A172 (cell line): ENCODE measurements around the gene TULP3. TPM values are rescaled to one million over a fixed set of nuclear protein-coding genes. Genes with fewer than 3 reads are reported as not detected.

Experiments used
- DNase-seq: peaks from one replicate; pipeline ENCODE4 v3.0.0-alpha.2; 2015; ENCODE audit warnings: low spot score
- total RNA-seq: library from RNA; depleted of rRNA; stranded (reverse); fragments of >200 nt; shearing (Covaris generic); gene quantifications from 2 replicates; pipeline ENCODE4 v1.2.3, GENCODE V29; 2014

The TULP3 gene
- total RNA-seq, 1 experiment from 2014 or later = 20.3 TPM

- peak; percentile 62 for DNase-seq
Measured at GRCh38 chr12:2877047-2877952, 13.4 kb upstream of the TULP3 start, which contains the start of the genes FOXM1 and RHNO1. TSS of gene FOXM1 (minus strand) at chr12:2877174. CDS start at chr12:2874478, 2,696 bp downstream. TSS of gene RHNO1 (plus strand) at chr12:2877223. CDS start at chr12:2885367, 8,144 bp downstream.

- DNase-seq = no peak
Measured at GRCh38 chr12:2877953-2878732, 12.5 kb upstream of the TULP3 start.

DNA sequence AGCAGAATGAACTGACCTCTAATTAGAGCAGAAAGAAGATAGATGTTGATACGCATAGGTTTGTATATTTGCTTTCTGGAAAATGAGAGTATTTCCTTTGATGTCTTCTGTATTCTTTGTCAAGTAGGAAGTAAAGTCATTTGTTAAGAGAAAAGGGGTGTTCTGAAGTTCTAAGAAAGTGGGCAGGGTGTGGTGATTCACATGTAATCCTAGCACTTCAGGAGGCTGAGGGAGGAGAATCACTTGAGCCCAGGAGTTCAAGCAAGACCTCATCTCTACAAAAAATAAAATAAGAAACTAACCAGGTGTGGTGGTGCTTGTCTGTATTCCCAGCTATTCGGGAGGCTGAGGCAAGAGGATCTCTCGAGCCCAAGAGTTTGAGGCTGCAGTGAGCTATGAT is 10.8 kb upstream of the TULP3 start:
- DNase-seq = no peak

- no peak for DNase-seq
Measured at GRCh38 chr12:2884810-2885209, 5.9 kb upstream of the TULP3 start.

DNA sequence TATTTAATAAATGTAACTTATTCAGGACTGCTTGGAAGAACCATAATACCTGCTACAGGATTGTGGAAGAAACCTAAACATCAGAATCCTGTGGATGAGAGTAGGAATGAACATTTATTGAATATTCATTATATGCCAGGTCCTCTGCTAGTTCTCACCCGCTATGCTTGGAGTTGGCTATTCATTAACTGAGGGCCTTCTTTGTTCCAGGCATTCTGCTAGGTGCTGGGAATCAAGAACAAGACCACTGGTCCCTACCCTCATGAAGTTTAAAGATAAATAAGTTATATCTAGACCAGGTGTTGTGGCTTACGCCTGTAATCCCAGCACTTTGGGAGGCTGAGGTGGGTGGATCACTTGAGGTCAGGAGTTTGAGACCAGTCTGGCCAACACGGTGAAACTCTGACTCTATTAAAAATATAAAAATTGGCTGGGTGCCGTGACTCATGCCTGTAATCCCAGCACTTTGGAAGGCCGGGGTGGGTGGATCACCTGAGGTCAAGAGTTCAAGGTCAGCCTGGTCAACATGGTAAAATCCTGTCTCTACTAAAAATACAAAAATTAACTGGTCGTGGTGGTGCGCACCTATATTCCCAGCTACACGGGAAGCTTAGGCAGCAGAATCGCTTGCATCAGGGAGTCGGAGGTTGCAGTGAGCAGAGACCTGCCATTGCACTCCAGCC is 3.8 kb upstream of the TULP3 start:
- no peak for DNase-seq

- DNase-seq = no peak
Measured at GRCh38 chr12:2890001-2890387, 697 bp upstream of the TULP3 start.

DNA sequence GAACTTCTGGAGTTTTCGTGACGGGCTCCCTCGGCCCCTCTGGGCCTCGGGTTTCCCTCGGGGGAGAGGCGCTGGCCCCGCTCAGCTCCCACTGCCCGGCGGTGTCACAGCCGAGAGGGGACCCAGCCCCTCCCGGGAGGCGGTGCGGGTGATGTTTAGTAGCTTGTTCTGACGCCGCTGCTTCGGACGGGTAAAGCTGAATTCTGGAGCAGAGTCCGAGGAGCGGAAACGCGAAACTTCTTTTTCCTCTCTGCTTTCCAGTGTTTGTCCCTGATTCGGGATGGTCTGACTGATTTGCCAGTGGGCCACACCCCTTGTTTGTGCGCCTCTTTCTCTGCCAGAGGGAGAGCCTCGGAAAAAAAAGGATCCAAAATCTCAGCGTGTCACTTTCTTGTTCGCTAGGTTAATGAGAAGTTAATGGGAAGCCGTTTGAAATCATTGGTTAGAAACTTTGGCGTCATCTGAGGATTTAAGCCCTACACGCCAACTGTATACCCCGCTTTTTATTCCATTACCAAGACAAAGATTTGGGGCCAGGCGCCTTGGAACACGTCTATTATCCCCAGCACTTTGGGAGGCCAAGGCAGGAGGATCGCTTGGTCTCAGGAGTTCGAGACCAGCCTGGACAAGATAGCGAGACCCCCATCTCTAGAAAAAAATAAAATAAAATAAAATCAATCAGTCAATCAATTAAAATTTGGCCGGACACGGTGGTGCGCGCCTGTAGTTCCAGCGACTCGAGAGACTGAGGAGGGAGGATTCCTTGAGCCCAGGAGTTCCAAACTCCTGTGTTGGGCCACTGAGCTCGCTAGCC is 756 bp downstream of the TULP3 start:
- DNase-seq = peak; percentile 51

DNA sequence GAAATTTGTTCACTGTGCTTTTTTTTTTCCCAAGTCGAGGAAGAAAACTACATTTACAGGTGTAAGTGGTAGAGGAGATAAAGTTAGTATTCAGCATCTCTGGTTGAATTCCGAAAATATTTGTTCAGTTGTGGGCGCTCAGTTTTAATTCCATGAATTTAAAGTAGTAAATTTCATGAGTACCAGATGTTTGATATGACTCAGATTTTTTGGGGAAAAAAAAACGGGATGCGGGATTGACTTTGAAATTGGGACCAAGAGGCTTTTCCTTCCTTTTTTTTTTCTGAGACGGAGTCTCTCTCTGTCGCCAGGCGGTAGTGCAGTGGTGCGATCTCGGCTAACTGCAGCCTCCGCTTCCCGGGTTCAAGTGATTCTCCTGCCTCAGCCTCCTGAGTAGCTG is 1.6 kb downstream of the TULP3 start:
- no peak for DNase-seq

DNA sequence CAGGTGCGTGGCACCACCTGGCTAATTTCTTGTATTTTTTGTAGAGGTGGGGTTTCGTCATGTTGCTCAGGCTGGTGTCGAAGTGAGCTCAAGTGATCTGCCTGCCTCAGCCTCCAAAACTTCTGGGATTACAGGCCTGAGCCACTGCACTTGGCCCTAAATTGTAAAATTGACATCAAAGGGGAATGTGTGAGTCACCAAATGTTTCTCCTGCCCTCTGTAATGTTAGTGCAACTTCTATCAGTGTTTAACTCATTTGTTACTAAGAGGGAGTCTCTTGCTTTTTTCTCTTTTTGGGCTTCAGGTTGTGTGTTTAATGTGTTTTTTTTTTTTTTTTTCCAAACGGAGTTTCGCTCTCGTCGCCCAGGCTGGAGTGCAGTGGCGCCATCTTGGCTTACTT is 2.3 kb downstream of the TULP3 start:
- peak; percentile 43 for DNase-seq

DNA sequence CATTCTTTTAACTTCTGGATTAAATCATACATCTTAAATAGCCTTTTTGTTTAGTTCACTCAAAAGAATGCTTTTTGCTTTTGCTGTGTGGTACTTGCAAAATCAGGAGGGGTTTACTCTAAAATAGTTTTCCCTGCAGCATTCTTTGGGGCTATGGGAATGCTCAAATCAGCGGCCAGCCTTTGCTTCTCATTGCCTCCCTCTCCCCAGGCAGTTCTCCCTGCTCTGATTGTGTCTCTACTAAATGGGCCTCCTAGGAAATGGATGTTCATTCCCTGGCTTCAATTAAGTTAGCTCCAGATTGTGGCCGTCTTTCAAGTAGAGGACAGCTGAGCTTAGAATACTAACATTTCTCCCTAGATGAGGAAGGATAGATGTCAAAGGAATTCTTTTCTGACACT is 4.4 kb downstream of the TULP3 start:
- DNase-seq = no peak

DNA sequence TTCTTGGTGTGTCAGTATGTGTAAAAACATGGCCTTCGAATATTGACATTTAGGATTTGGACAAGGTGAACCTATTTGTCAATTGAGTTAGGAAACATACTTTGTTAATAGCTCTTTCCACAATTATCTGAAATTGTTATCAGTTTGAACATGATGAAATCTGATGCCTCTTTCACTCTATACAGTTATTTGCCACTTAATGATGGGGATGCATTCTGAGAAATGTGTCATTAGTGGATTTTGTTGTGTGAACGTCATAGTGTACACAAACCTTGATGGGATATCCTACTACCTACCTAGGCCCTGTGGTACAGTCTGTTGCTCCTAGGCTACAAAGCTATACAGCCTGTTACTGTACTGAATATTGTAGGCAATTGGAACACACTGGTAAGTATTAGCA is 4.8 kb downstream of the TULP3 start:
- no peak for DNase-seq

DNA sequence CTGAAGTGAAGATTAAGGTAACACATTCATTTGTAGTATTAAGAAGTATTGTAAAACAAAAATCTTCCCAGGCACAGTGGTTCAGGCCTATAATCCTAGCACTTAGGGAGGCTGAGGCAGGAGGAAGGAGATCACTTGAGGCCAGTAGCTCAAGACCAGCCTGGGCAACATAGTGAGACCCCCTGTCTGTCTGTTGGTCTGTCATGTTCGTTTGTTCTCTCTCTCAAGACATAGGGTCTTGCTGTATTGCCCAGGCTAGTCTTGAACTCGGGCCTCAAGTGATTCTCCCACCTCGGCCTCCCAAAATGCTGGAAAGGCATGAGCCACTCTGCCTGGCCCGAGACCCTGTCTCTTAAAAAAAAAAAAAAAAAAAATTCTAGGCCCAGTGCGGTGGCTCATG is 6.7 kb downstream of the TULP3 start:
- DNase-seq = no peak

DNA sequence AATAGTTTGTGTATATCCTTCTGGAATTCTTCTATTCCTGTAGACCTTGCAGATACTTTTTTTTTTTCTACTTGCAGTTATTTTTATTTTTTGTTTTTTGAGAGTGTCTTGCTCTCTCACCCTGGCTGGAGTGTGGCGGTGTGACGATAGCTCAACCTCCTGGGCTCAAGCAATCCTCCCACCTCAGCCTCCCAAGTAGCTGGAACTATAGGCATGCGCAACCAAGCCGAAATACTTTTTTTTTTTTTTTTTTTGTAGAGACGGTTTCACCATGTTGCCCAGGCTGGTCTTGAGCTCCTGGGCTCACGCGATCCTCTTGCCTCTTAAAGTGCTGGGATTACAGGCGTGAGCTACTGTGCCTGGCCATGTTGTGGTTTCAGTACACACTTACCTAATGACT is 10.0 kb downstream of the TULP3 start:
- no peak for DNase-seq

DNA sequence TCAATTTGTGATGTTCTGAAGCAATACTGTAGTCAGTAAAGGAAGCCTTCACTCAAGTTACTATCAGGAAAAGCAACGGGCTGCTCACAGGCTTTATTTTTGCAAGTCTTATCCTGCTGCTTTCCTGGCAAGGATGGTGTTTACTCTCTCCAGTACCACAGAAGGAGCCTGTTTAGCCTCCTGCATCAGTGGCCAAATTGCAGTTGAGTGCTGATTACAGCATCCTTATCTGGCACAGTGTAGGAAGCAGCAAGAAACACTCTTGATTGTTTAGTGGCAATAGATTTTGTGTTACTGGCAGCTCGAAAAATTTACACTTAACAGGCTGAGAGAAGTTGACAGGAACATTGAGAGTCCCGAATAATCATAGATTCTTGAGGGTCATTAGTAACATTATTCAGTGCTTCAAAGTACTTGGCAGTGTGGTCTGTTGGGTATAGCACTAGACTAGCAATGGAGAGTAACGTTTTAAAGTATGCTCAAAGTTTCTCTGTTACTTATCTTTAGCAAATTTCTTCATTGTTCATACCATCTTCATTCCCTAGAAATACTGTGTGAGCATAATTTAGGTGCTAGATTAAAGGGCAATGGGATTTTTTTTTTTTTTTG is 11.7 kb downstream of the TULP3 start:
- no peak for DNase-seq

GRCh38 chr12:2904260-2904659 is 13.6 kb downstream of the TULP3 start:
- no peak for DNase-seq

DNA sequence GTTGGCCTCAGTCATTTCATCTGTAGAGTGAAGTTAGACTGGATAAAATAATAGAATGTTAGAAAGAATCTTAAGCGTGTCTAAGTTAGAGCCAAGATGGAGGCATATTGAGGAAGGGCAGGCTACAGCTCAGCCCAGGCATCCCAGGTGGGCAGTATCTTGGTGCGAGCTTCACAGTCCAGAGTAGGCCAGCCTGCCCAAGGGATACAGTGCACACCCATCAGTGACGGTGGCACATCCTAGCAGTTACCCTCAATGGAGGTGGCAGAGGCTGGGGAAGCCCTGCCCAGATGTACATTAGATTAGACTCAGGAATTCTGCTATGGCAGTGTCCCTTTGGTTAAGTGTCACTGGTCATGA is 21.5 kb downstream of the TULP3 start:
- no peak for DNase-seq

DNA sequence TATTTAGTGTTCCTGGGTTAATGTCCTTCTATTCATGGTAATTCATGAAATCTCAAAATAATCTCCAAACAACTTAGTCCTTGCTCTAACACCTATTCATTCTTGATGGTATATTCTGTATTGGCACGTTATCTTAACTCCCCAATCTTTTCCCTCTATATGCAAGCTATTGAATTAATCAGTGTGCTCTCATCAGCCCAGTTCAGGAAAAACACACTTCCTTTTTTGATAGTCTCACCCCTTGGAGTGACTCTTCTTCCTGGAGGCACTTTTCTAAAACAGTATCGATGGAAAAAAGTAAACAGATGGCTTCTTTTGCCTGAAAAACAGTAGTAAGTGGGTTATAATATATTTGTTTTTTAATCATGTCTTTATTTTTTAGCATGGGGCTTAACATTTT is 28.6 kb downstream of the TULP3 start:
- DNase-seq = no peak

- peak; percentile 23 for DNase-seq
Measured at GRCh38 chr12:2922329-2922728, 31.6 kb downstream of the TULP3 start.

GRCh38 chr12:2923057-2923456 is 32.4 kb downstream of the TULP3 start:
- no peak for DNase-seq

DNA sequence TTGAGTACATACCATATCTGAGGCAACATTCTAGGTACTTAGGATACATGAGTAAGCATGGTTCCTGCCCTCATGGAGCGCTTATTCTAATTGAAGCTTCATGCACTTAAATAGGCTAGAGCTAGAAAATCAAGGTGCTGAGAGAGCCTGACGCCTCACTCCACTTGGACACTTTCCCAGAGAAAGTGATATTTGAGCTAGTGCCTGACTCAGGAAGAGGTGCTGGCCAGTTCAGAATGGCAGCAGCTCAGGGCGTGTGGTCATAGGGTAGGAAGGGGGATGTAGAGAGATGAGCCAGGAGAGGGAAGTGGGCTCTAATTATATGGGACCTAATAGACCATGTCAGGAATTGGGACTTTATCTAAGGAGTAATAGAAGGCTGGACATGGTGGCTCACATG is 33.3 kb downstream of the TULP3 start:
- DNase-seq = peak; percentile 10
